ENCODE data around the gene ADAMTS18. TPM values are rescaled to one million over a fixed set of nuclear protein-coding genes. Genes with fewer than 3 reads are reported as not detected.

The ADAMTS18 gene
- total RNA-seq, 1 experiment from 2014 or later: not detected

DNA sequence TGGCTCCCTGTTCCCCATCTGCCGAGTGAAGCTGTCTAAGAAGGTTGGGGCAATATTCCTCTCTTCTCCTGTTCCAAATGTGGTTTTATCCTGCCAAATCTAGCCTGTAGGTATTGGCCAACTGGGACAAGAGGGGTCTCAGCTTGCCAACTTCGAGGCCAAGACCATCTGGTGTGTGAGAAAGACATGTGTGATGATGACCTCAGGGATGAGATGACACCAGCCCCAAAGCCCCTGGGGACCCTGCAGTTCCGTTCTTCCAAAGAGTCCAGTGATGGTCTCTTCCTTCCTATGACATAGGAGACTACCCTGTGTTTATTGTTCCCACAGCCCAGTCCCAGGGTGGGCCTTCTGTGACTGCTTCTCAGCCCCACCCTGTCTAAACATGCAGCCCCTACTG lies 34.8 kb upstream of the ADAMTS18 start:
- no TSS peak for BruUV-seq (replicated peaks)
- H2AFZ ChIP-seq (ENCODE audit: low read depth, low read length, poor library complexity, severe bottlenecking): no peak overlapping the region
- no peaks in the 10 kb centered on the region for H3K79me2 ChIP-seq (ENCODE audit: insufficient read depth, low read length)
- TF ChIP-seq SIN3A (IDR thresholded peaks at IDR 0.05; ENCODE audit: low read depth): no peak
- TF ChIP-seq, protein P1, sequence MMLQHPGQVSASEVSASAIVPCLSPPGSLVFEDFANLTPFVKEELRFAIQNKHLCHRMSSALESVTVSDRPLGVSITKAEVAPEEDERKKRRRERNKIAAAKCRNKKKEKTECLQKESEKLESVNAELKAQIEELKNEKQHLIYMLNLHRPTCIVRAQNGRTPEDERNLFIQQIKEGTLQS (IDR thresholded peaks at IDR 0.05): no peak
- TF ChIP-seq POLR2AphosphoS5 (IDR thresholded peaks at IDR 0.05; ENCODE audit: low read depth, low read length): no peak
- TF ChIP-seq EGR1 (IDR thresholded peaks at IDR 0.05; ENCODE audit: low read depth): no peak
- no peak for TF ChIP-seq ELF1 (IDR thresholded peaks at IDR 0.05; ENCODE audit: borderline replicate concordance, low read depth)
- no peak for TF ChIP-seq ZFX (IDR thresholded peaks at IDR 0.05)
- no peak for TF ChIP-seq EZH2 (IDR thresholded peaks at IDR 0.05)
- TF ChIP-seq SRF (IDR thresholded peaks at IDR 0.05; ENCODE audit: low read depth): no peak
- no peak for TF ChIP-seq EZH2phosphoT487 (IDR thresholded peaks at IDR 0.05; ENCODE audit: borderline replicate concordance)
- no peak for TF ChIP-seq FOSL1 (IDR thresholded peaks at IDR 0.05; ENCODE audit: low read depth)
- TF ChIP-seq, protein P2, sequence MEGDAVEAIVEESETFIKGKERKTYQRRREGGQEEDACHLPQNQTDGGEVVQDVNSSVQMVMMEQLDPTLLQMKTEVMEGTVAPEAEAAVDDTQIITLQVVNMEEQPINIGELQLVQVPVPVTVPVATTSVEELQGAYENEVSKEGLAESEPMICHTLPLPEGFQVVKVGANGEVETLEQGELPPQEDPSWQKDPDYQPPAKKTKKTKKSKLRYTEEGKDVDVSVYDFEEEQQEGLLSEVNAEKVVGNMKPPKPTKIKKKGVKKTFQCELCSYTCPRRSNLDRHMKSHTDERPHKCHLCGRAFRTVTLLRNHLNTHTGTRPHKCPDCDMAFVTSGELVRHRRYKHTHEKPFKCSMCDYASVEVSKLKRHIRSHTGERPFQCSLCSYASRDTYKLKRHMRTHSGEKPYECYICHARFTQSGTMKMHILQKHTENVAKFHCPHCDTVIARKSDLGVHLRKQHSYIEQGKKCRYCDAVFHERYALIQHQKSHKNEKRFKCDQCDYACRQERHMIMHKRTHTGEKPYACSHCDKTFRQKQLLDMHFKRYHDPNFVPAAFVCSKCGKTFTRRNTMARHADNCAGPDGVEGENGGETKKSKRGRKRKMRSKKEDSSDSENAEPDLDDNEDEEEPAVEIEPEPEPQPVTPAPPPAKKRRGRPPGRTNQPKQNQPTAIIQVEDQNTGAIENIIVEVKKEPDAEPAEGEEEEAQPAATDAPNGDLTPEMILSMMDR (IDR thresholded peaks at IDR 0.05 in 2 of 3, conservative IDR thresholded peaks at IDR 0.05 in 1 of 3; ENCODE audit: borderline replicate concordance in 1 of 3, insufficient read depth in 1 of 3, low read depth in 2 of 3, low read length in 2 of 3): no peak
- TF ChIP-seq, protein P3, sequence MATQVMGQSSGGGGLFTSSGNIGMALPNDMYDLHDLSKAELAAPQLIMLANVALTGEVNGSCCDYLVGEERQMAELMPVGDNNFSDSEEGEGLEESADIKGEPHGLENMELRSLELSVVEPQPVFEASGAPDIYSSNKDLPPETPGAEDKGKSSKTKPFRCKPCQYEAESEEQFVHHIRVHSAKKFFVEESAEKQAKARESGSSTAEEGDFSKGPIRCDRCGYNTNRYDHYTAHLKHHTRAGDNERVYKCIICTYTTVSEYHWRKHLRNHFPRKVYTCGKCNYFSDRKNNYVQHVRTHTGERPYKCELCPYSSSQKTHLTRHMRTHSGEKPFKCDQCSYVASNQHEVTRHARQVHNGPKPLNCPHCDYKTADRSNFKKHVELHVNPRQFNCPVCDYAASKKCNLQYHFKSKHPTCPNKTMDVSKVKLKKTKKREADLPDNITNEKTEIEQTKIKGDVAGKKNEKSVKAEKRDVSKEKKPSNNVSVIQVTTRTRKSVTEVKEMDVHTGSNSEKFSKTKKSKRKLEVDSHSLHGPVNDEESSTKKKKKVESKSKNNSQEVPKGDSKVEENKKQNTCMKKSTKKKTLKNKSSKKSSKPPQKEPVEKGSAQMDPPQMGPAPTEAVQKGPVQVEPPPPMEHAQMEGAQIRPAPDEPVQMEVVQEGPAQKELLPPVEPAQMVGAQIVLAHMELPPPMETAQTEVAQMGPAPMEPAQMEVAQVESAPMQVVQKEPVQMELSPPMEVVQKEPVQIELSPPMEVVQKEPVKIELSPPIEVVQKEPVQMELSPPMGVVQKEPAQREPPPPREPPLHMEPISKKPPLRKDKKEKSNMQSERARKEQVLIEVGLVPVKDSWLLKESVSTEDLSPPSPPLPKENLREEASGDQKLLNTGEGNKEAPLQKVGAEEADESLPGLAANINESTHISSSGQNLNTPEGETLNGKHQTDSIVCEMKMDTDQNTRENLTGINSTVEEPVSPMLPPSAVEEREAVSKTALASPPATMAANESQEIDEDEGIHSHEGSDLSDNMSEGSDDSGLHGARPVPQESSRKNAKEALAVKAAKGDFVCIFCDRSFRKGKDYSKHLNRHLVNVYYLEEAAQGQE (IDR thresholded peaks at IDR 0.05; ENCODE audit: low read depth): no peak
- TF ChIP-seq YY1 (IDR thresholded peaks at IDR 0.05; ENCODE audit: extremely low read depth, insufficient replicate concordance, low read depth, low read length): no peak
- TF ChIP-seq, protein P4, sequence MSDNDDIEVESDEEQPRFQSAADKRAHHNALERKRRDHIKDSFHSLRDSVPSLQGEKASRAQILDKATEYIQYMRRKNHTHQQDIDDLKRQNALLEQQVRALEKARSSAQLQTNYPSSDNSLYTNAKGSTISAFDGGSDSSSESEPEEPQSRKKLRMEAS (IDR thresholded peaks at IDR 0.05): no peak
- TF ChIP-seq RAD21 (IDR thresholded peaks at IDR 0.05; ENCODE audit: low read depth): no peak
- TF ChIP-seq POLR2A (IDR thresholded peaks at IDR 0.05; ENCODE audit: borderline replicate concordance, extremely low read depth, insufficient read depth, insufficient read length): no peak
- no peak for TF ChIP-seq JUND (IDR thresholded peaks at IDR 0.05)
- no peak for TF ChIP-seq CEBPB (IDR thresholded peaks at IDR 0.05; ENCODE audit: low read depth)
- TF ChIP-seq, protein P5, sequence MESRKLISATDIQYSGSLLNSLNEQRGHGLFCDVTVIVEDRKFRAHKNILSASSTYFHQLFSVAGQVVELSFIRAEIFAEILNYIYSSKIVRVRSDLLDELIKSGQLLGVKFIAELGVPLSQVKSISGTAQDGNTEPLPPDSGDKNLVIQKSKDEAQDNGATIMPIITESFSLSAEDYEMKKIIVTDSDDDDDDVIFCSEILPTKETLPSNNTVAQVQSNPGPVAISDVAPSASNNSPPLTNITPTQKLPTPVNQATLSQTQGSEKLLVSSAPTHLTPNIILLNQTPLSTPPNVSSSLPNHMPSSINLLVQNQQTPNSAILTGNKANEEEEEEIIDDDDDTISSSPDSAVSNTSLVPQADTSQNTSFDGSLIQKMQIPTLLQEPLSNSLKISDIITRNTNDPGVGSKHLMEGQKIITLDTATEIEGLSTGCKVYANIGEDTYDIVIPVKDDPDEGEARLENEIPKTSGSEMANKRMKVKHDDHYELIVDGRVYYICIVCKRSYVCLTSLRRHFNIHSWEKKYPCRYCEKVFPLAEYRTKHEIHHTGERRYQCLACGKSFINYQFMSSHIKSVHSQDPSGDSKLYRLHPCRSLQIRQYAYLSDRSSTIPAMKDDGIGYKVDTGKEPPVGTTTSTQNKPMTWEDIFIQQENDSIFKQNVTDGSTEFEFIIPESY (IDR thresholded peaks at IDR 0.05; ENCODE audit: extremely low read depth, insufficient replicate concordance, low read length): no peak
- H3K4me1 ChIP-seq (ENCODE audit: control insufficient read depth in 1 of 2, insufficient read depth in 2 of 2, low read length in 2 of 2): no peaks in the 10 kb centered on the region
- POLR2A ChIA-PET: no interaction called here
- no peaks in the 10 kb centered on the region for H3K36me3 ChIP-seq (ENCODE audit: control insufficient read depth in 1 of 2, insufficient read depth in 2 of 2, low read length in 2 of 2)
- no peaks in the 10 kb centered on the region for H4K20me1 ChIP-seq (ENCODE audit: insufficient read depth)
- no peak overlapping the region for H3K4me2 ChIP-seq (ENCODE audit: low read length)
- H3K27ac ChIP-seq (ENCODE audit: low read depth, low read length): no peak overlapping the region
- no peaks in the 10 kb centered on the region for H3K9me3 ChIP-seq (ENCODE audit: control insufficient read depth in 1 of 2, insufficient read depth in 1 of 2, low read depth in 1 of 2, low read length in 2 of 2)
- ATAC-seq: no peak
- DNase-seq (ENCODE audit: low read depth, low spot score): no peak
- H3K27me3 ChIP-seq (ENCODE audit: insufficient read depth, low read length): peaks cover 25% of the 10 kb centered on the region; the same call in 1 of the 2 replicates
- H3K9me2 ChIP-seq (ENCODE audit: insufficient read depth): no peaks in the 10 kb centered on the region
- CTCF ChIA-PET: no interaction called here
- H3K9ac ChIP-seq (ENCODE audit: low read length): no peak overlapping the region
- intact Hi-C loops (cut with micrococcal nuclease): no loop called here
- RAD21 ChIA-PET (ENCODE audit: low non-redundant PET in 1 of 2, low total read pairs in 2 of 2, uncharacterized antibody in 2 of 2, unreplicated experiment in 2 of 2): no interaction called here
- no peak overlapping the region for H3K4me3 ChIP-seq (replicated peaks in 1 of 2; ENCODE audit: low read depth in 1 of 2, low read length in 2 of 2)
